HG03457 (cell line): Measurements from ENCODE around the gene CEP83.

Experiments
- ATAC-seq: cut with Tn5 transposase; IDR thresholded peaks from one replicate; pipeline ENCODE4 v1.9.1; 2021; ENCODE audit warnings: moderate number of reproducible peaks; ENCODE audit not compliant: unreplicated experiment

The CEP83 gene

GRCh38 chr12:94271351-94271750, 188.3 kb downstream of the CEP83 start:
- no peak for ATAC-seq

- ATAC-seq = no peak
Observed at GRCh38 chr12:94269316-94269999, 190.2 kb downstream of the CEP83 start.

GRCh38 chr12:94267921-94268471, 191.7 kb downstream of the CEP83 start:
- ATAC-seq = no peak

- no peak for ATAC-seq
Observed at GRCh38 chr12:94267537-94267872, 192.2 kb downstream of the CEP83 start.

GRCh38 chr12:94266796-94267536, 192.7 kb downstream of the CEP83 start:
- ATAC-seq = no peak

- no peak for ATAC-seq
Observed at GRCh38 chr12:94265966-94266745, 193.5 kb downstream of the CEP83 start.

GRCh38 chr12:94265539-94265938, 194.1 kb downstream of the CEP83 start:
- ATAC-seq = no peak

GRCh38 chr12:94264736-94265485, 194.8 kb downstream of the CEP83 start:
- no peak for ATAC-seq

- no peak for ATAC-seq
Observed at GRCh38 chr12:94263905-94264561, 195.6 kb downstream of the CEP83 start.

GRCh38 chr12:94263011-94263811, 196.5 kb downstream of the CEP83 start:
- ATAC-seq = peak; percentile 35

GRCh38 chr12:94262228-94263010, 197.2 kb downstream of the CEP83 start:
- ATAC-seq = peak; percentile 46

- ATAC-seq = no peak
Observed at GRCh38 chr12:94261786-94262185, 197.9 kb downstream of the CEP83 start.

- no peak for ATAC-seq
Observed at GRCh38 chr12:94261119-94261518, 198.5 kb downstream of the CEP83 start.

GRCh38 chr12:94260717-94261116, 198.9 kb downstream of the CEP83 start:
- ATAC-seq = no peak

GRCh38 chr12:94260017-94260416, 199.7 kb downstream of the CEP83 start:
- ATAC-seq = no peak

- peak; percentile 31 for ATAC-seq
Observed at GRCh38 chr12:94258593-94258992, 201.1 kb downstream of the CEP83 start.
